GM12865 (cell line): Measurements from ENCODE around the gene RYR1.

Experiments used
- DNase-seq: peaks from one replicate; pipeline ENCODE4 v3.0.0; 2010; ENCODE audit warnings: low read depth
- H3K4me3 ChIP-seq: 2 replicates; pipeline ENCODE4 v1.5.1; 2011; ENCODE audit warnings: mild to moderate bottlenecking, low read depth, low read length, control low read depth
- CTCF ChIP-seq: IDR thresholded peaks from 2 replicates; pipeline ENCODE4 v1.5.1; 2011; ENCODE audit warnings: low read length, control low read depth, low read depth, inconsistent platforms; ENCODE audit not compliant: insufficient read depth; ENCODE audit errors: missing control alignments

The RYR1 gene

GRCh38 chr19:38519988-38520387 is 86.5 kb downstream of the RYR1 start:
- TF ChIP-seq CTCF, result no peak
- no peak overlapping the region for H3K4me3 ChIP-seq
- no peak for DNase-seq

GRCh38 chr19:38522915-38523314 is 89.4 kb downstream of the RYR1 start:
- DNase-seq, result no peak
- no peak overlapping the region for H3K4me3 ChIP-seq
- TF ChIP-seq CTCF, result no peak

GRCh38 chr19:38523319-38523718 is 89.8 kb downstream of the RYR1 start:
- H3K4me3 ChIP-seq, result no peak overlapping the region
- no peak for DNase-seq
- TF ChIP-seq CTCF, result no peak

GRCh38 chr19:38524369-38524768 is 90.9 kb downstream of the RYR1 start:
- no peak overlapping the region for H3K4me3 ChIP-seq

GRCh38 chr19:38524994-38525634 is 91.6 kb downstream of the RYR1 start:
- no peak overlapping the region for H3K4me3 ChIP-seq
- TF ChIP-seq CTCF, result no peak
- DNase-seq, result no peak

More at GRCh38 chr19:38524369-38524768, 90.9 kb downstream of the RYR1 start:
- DNase-seq, result no peak
- TF ChIP-seq CTCF, result no peak

- no peak for DNase-seq
- H3K4me3 ChIP-seq, result no peak overlapping the region
- TF ChIP-seq CTCF, result no peak
Measured at GRCh38 chr19:38526430-38526829, 92.9 kb downstream of the RYR1 start.
